Measurements from ENCODE around the gene NES.

The NES gene

DNA sequence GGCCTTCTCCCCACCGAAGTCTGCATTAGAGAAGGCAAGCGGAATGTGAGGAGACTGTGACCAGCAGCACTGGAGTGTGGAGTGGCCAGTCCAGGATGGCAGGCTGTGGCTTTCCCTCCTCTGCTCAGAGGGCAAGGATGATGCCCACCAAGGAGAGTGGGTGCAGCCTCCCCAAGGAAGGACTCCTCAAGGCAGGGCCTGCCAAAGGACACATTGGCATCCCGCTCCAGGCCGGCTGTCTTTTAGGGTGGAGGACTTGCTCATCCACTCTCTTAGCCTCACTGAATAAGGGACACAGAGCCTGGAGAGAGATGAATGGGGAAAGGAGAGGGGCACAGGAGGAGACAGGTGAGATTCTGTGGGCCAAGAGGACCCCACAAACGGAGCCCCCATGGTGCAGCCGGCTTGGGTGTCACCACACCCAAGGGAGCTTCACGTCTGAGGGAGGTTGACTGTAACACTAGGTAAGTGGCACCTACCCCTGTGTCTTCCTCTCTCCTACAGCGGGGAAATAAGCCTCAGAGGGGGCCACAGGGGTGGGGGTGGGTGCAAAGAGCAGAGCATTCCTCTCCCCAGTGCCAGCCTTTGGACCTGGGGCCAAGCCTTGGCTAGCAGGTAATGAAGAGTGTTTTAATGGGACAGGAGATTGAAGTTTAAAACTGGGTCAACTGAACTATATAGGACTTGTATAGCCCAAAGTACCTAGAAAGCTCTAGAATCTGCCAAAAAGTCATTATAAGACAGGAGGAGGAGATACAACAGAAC lies 4.2 kb upstream of the NES start:
- no peak for DNase-seq (ENCODE audit: low read depth)

DNA sequence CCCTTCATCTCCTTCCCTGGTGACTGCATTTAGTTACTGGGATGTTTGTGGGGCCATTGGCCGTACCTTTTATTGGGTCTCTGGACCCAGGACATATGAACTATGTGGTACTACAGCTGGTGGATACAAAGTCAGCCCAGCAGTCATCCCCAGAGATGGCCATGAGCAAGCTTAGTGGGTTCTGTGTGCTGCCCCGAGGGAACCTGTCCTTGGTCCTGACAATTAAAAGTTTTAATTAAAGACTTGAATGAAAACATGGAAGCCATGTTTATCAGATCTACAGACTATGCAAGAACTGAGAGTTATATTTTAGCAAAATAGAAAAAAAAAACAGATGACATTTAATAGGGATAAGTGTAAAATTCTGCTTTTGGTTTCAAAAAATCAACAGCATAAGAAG lies 2.8 kb upstream of the NES start:
- DNase-seq (ENCODE audit: low read depth): no peak

DNA sequence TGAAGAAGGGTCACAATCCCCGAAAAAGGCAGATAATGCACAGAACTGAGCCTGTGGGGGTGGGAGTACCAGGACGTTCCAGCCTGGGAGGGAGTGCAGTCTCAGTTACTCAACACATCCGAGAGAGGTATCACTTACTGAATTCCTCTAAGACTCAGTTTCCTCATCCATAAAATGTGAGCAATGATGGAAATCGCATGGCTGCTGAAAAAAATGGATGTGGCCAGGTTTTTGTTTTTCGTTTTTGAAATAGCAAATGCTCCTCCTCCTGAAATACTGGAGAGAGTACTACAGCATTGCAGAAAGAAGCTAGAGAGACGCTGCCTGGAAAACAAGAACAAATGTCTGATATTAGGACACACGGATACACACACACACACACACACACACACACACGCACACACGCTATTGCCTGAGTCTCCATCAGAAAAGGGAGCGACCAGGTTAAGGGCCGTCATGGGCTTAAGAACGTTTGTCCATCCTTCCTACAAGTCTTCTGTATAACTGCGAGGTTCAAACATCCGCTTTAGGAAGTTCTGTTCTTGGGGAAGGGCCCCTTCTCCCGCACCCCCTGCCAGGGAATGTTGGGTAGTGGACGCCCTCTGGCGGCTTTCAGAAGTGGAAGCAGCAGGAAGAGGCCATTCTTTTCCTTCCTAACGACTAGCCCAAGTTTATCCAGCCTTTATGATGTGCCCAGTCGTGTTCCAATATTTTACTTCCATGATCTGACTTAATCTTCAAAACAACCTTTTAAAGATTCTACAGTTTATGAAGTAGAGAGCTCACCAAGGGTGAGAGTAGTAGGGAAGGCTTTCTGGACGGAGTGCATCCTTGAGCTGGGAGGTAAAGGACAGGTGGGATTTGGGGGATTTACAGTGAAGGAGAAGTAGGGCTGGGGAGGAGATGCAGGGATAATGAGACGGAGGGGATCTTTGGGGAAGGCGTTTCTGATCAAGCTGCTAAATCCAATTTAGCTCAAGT lies 699 bp upstream of the NES start:
- DNase-seq (ENCODE audit: low read depth): no peak

DNA sequence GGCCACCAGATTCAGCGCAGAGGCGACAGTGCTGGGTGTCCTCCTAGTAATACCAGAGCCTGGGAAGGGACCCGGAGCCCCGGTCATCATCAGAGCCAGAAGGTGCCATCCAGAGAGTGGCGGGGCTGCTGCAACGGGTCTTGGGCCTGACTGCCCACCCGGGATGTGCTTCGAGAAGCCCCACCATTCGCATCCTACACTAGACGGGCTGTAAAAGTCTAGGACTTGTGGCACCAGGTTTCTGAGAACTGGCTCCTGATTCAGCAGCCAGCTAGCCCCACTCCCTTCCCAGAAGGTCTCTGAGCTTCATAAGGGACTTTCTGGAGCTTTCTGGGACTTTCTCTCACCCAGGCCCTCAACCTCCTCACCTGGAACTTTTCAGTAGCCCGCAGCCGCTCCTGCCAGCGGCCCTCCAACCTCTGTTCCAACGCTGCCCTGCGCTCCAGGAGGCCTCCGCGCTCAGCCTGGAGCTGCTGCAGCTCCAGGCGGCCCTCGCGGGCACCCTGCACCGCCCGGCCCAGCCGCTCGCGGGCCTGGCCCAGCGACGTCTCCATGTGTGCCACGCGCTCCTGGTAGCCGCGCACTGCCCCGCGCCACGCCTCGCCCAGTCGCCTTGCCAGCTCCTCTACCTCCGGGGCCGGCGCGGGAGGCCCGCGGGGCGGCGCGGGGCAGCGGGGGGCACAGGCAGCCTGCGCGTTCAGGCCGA lies 940 bp downstream of the NES start:
- DNase-seq (ENCODE audit: low read depth): no peak

DNA sequence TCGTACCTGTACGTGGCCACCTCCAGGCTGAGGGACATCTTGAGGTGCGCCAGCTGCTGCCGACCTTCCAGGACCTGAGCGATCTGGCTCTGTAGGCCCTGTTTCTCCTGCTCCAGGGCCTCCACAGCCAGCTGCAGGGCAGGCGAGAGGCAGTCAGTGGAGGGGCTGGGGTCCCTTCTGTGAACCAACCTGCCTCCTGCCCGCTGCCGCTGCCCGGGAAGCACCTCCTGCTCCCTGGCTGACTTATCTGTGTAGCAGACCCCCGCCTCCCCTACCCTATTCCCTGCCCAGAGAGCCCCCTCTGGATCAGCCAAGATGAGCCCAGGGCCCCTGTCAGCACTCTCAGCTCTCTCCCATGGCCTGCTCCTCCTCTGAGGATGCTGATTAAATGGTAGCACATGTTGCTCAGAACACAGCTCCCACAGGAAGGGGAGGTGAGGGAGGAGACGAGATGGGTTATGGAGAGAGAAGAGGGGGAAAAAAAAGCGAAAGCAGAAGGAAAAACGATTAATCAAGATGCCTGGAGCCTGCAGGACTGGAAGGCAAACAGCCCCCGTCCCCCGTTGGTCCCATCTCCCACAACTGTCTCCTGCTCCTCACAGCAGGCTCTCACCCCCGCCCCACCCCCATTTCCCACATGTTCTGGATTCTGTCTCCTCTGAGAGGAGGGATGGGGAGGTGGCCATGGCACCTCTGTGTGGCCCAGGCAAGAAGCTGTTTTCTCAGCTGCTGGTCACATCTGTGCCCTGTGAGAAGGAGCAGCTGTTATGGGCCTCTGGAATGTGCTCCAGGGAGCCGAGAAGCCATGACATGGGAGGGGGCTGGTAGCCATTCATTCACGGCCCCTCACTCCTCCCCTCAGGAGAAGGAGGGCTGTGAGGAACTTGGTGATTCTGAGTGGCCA lies 1.7 kb downstream of the NES start:
- DNase-seq (ENCODE audit: low read depth): no peak

DNA sequence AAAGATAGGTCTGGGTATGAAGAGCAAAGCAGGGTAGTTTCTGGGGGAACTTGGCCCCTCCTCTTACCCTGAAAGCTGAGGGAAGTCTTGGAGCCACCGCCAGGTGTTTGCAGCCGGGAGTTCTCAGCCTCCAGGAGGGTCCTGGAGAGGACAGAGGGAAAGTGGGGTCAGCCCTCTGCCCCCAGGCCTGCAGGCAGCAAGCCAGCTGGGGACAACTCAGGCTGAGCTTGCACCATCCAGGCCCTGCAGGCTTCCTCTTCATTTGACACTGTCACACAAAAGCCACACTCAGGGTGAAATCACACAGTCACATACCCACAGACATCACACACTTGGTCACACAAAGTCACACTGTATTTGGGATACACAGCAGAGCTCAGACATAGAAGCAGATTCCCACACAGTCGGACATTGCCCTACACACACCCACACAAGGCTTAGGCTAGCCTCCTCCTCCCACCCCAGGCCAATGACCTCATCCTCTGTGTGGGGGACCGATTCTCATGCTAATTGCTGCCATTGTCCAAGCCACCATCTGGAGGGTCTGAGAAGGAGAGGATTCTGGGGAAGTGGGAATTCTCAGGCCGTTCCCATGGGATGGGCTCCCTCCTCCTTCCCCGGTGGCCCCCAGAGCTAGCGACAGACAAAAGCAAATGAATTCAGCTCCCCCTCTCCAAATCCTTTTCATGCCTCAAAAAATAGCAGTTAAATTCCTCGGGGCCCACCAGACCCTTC lies 3.7 kb downstream of the NES start:
- DNase-seq (ENCODE audit: low read depth): no peak

DNA sequence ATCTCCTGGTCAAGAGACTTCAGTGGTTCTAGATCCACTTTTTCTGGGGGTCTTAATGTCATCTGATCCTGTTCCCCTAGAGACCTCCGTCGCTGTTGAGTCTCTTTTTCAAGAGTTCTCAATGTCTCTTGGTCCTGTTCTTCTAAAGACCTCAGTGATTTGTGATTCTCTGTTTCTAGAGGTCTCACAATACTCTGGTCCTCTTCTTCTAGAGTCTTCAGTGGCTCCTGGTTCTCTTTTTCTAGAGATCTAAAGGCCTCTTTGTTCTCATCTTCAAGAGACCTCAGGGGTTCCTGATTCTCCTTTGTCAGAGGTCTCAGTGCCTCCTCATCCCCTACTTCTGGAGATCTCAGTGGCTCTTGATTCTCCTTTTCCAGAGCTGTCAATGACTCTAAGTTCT lies 5.4 kb downstream of the NES start:
- no peak for DNase-seq (ENCODE audit: low read depth)

DNA sequence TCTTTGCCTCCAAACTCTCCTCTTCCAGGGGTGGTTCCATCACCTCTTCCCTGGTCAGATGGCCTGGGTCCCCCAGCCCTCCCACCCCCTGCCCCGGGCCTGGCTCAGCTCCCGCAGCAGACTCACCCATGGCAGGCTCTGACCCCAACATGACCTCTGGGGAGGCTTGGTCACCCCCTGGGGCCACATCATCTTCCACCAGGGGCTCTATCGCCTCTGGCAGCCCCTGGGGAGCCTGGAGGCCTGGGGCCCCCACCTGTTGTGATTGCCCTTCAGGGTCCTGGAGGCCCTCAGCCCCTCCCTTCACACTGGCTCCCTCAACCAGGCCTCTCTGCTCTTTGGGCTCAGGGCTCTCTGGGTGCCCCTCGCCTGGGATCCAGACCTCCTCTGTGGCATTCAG lies 6.4 kb downstream of the NES start:
- no peak for DNase-seq (ENCODE audit: low read depth)

DNA sequence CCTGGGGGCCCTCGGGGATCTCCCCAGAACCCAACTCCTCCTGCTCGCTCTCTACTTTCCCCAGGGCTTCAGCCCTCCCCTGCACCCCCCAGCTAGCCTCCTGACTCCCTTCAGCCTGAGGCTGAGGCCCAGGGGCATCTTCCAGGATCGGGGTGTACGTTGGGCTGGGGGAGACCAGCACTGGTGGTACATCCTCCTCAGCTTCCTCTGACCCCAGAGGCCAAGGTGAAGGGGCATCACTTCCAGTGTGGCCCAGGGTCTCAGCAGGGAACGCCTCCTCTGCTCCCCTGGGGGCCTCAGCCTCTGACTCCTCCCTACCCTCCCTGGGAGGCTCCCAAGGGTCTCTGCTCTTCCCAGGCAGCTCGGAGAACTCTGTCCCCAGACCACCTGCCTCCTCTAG lies 6.8 kb downstream of the NES start:
- no peak for DNase-seq (ENCODE audit: low read depth)

DNA sequence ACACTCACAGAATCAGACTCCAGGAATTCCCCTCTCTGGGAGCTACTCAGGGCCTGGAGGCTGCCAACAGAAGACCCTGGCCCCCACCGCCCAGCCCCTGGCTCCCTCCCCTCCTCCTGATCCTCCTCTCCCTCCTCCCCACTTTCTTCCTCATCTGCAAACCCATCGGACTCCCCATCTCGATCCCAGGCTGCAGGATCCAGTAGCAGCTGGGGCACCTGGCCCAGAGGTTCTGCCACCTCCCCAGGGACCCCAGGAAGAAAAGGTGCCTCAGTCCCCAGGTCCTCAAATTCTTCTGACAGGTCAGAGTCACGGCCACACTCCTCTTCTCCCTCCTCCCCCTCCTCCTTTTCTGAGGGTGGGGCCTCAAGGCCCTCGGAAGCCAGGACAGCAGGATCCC lies 7.4 kb downstream of the NES start:
- no peak for DNase-seq (ENCODE audit: low read depth)

DNA sequence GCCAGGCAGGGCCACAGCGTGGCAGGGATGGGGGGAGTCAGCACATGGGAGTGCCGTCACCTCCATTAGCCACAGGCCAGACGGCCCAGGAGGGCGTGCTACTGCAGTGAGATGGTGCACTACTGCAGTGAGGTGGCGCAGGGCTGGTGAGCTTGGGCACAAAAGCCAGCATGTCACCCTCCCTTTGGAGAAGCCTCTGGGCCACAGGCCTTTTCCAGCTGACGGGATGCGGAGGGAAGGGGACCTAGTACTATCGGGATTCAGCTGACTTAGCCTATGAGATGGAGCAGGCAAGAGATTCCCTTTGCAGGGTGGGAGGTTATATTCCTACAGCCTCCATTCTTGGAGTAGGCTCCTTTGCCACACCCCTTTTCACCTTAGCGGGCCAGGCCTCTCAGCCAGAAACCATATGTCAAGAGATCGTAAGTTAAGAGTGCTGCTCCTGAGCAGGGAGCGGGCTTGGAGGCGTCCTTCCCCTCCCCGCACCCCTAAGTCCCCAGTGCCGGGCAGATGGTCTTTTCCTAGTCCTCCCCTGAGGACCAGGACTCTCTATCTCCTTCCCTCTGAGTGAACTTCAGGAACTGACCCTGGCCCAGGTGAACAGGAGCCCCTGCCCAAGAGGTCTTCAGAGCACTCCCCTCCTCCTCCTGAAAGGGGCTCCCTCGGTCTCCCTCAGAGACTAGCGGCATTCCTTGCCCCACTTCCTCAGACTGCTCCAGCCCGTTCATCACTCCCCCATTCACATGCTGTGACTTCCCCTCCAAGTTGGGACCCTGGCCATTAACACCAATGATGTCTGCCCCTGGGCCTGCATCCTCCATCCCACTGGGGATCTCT lies 8.2 kb downstream of the NES start:
- no peak for DNase-seq (ENCODE audit: low read depth)

DNA sequence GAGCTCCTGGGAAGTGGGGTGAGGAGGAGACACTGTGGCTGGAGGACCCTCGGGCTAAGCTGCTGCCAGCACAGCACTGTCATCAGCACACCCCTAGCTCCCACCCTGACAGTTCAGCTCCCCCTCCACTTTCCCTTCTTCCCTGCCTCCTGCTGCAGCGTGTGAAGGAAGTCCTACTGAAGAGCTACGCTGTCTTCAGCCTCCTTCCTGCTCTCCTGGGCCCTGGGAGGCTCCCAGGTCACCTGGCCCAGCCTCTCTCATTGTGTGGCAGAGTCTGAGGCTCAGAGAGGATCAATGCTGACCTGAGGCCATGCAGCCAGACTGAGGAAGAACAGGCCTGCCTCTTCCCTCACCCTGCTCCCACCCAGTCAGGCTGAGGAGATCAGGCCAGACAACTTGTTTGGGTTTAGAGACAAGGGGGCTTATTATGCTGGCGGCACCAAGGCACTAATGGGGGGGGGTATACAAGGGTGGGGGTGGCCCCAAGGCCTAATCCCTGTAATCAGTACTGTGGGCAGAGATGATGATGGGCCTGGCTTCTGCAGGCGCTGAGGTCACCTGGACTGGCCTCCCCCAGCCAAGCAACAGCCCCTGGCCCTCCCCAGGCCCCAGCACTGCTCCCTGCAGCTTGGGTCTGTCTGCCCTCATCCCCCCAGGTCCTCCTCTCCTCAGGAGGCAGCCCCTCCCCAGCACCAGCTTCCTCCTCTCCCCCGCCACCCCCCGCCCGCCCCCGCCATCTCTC lies 9.1 kb downstream of the NES start:
- DNase-seq (ENCODE audit: low read depth): no peak

DNA sequence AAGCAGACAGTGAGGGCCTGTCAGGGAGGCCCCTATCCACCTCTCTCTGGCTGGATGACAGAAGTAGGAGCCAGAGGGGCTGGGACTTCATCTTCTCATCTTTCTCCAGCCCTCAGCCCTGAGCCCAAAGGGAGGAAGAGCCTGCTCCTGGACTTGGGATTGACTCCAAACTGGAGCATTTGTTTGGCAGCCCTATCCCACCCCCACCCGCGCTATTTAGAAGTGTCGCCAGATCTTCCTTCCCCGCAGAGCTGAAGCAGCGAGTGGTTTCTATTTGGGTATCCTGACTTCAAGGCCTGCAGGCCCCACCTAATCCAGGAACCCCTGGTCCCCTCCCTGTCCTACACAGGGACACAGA lies 9.6 kb downstream of the NES start:
- DNase-seq (ENCODE audit: low read depth): no peak

DNA sequence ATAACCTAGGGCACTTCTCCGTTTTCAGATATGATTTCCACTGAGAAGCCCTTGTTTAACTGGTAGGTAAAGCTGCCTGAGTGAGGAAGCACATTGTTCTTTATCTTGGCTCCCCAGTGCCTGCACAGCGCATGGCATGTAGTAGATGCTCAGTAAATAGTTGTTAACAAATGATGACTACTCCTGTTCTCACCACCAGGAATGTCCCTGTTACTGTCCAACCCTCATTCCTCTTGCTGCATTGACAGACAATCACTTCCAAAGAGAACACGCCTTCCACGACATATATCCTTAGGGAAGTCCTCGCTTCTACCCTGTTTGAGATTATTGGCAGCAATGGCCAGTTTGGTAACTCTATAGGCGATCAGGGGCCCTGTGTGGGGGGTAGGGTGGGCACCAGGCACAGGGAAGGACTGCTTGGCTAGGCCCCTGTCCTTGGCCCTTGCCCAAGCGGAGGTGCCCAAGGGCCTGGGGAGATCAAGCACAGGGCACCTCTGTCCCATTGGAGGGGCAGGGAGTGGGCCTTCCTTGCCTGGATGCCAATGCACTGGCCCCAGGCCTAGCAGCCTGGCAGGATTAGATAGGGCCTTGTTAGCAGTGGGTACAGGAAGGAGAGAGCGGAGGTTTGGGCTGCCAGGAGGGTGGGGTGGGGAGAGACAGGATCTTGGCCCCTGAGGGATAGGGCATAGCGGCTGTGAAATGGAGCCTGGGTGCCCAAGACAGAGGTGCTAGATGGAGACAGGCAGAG lies 10.2 kb downstream of the NES start:
- no peak for DNase-seq (ENCODE audit: low read depth)

DNA sequence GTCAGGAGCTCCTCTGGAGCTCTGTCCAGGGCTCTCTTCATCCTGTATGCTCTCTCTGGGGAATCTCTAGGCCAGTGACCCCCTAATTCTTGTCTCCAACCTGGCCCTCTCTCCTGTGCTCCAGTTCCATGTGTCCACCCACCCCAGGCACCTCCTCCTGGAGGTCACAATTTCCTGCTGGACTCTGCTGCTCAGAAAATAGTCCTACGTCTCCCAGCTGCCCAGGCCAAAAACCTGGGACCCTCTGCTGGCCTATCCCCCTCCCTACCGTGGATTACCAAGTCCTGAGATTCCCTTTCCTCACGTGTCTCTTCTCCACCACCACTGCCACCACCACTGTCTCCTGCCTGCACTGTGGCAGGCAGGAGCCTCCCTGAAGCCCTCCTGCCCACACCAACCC lies 11.7 kb downstream of the NES start:
- DNase-seq (ENCODE audit: low read depth): no peak

DNA sequence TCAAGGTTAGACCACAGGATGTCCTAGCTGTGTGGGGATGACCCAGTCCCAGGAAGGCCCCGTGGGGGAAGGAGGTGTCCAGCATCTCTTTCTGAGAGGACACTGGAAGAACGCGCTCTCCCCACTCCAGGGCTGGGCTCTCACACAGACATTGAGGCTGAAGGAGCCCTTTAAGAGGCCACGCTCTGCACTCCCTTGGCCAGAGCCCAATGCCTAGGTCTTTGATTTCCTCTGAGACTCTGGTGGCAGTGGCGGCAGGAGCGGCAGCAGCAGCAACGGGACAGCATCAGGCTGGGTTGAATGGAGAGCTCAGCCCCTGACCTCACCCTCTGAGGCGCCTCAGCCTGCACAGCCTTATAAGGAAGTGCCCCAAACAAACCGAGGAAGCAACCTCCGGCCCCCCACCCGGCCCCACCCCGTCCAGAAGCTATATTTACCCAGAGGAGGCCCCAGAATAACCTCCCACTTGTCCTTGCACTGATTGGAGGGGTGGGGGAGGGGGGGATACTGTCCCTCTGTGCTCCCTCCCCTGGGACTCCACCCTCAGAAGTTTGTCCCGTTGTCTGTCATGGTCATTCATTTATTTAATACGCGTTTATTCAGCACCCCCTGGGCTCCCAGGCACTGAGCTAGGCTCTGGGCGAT lies 12.3 kb downstream of the NES start:
- no peak for DNase-seq (ENCODE audit: low read depth)

DNA sequence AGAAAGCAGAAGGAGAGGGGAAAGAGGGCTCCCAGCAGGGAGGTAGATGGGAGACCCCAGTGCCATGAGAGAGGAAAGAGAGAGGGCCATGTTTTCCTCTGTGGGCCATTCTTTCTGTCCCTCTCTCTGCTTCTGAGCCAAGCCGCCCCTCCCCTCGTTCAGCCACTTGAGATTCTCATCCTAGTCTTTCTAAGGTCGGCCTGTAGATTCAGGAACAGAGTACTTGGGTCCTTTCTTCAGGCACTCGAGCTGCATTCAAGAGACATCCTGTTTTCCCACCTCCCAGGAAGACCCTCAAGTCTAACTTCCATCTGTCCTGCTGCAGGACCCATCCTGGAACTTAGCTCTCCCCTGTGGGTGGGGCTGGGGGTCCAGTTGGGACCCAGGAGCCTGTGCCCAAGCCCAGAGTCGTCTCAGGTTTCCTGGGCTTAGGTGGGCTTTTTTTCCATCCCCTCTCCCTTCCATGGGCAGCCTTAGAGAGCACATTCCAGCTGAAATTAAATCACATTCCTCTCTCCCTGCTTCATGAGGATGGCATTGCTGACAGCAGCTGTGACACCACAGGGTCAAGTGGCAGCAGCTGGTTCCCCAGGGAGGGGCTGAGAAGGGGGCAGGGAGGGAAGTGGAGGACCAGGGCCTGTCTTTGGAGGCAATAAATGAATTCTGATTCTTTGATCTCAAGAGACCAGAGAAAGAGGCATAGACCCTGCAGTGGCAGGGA lies 13.0 kb downstream of the NES start:
- no peak for DNase-seq (ENCODE audit: low read depth)
